COLO668 (cell line): Measurements from ENCODE around the gene ANXA10.
A peak's percentile ranks its signal among the peaks of the same experiment; 100 is the strongest.
"Not testable (repeated sequence)": the region's sequence is repeated elsewhere in the genome, so short reads cannot be mapped to it uniquely, and the experiment has no call there.

Experiments used
- DNase-seq: peaks from one replicate; lab custom pipeline; 2025; ENCODE audit not compliant: unreplicated experiment; lab: John Stamatoyannopoulos, UW

Gene ANXA10, protein sequence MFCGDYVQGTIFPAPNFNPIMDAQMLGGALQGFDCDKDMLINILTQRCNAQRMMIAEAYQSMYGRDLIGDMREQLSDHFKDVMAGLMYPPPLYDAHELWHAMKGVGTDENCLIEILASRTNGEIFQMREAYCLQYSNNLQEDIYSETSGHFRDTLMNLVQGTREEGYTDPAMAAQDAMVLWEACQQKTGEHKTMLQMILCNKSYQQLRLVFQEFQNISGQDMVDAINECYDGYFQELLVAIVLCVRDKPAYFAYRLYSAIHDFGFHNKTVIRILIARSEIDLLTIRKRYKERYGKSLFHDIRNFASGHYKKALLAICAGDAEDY

DNA sequence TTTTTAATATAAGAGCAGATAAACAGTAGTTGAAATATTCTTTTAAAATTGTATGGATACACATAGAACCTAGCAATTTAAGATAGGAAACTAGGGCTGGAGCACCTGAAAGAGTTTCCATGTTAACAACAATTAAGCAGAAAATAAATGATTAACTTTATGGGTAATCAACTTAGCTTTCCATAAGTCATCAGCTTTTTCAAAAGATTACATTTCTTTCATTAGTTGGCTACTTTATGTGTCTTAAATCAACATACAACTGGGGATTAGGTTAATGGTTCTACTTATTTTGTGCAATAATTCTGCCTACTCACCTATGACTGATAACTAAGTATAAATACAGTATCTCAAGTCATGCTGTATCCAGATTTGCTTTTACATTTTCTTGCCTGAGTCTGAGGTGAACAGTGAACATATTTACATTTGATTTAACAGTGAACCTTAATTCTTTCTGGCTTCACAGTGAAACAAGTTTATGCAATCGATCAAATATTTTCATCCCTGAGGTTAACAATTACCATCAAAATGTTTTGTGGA, at the start of gene ANXA10:
ANXA10 (plus strand) TSS at position 362 of the 537 bp plus-strand sequence; CDS start at position 526, 164 bp downstream.
- no peak for DNase-seq

DNA sequence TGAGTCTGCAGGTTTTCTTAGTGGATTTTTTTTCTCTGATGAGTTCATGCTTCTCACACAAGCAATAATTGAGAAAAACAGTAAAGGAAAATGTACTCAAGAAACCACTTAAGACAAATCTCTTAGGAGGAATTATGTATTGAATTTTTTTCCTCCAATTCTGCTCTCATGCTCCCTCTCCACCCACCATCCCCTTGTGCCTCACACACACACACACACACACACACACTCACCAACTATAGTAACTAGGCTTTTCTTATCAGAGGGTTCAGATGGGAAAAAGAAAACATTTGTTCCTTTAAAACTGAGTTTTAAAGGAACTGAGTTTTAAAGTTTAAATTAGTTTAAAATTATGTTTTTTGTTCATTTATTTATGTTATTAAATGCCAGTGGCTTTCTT, 47.0 kb upstream of the ANXA10 start:
- DNase-seq, result no peak

DNA sequence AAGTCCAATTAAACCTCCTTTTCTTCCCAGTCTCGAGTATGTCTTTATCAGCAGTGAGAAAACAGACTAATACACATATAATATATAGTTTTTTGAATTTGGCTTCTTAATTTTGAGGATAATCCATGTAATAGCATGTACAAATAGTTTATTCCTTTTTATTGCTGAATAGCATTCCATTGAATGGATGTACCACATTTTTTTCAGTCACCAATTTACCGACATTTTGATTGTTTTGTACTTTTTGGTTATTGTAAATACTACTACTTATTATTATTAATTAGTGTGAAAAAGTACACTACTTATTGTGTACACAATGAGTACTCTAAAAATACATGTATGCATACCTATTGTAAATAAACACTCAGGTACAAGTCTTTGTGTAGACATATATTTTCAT, 42.3 kb upstream of the ANXA10 start:
- DNase-seq, result no peak

DNA sequence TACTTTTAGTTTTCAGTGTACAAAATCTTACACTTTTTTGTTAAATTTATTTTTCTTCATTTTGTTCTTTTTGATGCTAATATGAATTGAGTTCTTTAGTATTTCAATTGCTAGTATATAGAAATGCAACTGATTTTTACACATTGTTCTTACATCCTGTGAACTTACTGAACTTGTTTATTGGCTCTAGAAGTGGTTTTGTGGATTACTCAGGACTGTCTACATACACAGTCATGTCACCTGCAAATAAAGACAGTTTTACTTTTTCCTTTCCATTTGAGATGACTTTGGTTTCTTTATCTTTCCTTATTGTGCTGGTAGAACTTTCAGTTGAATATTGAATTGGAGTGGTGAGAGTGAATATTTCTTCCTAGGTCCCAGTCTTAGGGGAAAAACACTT, 40.8 kb upstream of the ANXA10 start:
- DNase-seq, result no peak

DNA sequence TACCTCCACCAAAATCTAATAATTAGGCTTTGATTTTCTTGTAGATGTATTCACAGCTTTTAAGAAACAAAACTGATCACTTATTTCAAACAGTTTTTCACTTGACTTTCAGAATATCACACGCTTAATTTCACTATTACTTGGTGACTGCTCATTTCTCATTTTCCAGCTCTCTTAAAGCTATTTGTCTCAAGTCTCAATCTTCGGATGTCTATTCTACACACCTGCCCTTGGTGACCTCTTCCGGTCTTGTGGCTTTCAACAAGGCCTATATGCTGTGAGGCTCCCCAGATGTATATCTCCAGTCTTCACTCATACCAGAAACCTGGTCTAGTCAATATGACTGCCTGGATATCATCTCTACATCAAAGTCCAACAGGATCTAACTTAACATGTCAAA, 34.9 kb upstream of the ANXA10 start:
- DNase-seq, result no peak

DNA sequence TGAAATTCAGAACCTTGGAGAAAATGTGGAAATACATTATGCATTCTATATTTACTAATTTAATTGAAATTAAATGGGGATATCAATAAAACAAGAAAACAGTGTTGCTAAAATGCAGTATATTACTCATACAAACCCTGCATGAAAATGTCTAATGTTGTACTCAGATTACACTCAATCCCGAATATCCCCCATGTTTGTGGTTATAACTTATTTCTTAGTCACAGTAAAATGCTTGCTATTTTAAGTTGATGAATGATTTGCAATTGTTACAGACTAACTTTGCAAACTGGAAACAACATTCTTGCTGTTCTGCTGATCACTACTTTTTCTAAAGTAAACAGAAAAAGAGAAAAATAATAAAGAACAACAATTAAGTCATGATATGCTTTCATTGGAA, 33.1 kb upstream of the ANXA10 start:
- no peak for DNase-seq

DNA sequence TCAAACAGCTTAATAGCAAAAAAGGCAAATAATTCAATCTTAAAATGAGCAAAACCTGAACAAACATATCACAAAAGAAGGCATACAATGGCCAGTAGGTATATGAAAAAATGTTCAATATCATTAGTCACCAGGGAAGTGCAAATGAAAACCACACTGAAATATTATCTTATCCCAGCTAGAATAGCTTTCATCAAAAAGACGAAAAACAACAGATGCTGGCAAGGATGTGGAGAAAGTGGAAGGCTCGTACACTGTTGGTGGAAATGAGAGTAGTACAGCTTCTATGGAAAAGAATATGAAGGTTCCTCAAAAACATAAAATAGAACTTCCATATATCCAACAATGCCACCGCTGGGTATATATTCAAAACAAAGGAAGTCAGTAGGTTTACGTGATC, 29.3 kb upstream of the ANXA10 start:
- DNase-seq, result no peak

DNA sequence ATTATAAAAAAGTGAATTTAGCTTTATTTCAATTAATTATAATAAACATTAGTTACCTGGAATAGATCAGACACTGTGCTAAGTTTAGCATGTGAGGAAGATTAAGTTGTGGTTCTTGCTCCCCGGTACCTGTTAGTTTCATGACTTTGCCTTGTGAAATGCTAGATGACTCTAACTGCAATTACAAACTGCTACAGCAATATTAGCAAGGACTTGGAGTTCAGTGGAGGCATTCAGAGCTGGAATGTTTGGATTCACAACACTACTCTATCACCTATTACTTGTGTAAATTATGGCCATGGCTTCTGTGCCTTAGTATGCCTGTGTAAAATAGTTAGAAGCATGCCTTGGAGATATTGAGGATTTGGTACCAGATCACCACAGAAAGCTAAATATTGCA, 21.4 kb upstream of the ANXA10 start:
- no peak for DNase-seq

DNA sequence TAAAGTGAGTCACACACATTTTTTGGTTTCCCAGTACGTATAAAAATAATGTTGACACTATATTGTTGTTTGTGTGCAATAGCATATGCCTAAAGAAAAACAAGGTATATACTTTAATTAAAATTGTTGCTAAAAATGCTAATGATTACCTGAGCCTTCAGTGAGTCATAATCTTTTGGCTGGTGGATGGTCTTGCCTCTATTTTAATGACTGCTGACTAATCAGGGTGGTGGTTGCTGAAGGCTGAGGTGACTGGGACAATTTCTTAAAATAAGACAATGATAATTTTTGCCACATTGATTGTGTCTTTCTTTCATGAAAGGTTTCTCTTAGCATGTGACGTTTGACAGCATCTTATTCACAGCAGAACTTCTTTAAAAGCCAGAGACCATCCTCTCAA, 21.0 kb upstream of the ANXA10 start:
- no peak for DNase-seq

DNA sequence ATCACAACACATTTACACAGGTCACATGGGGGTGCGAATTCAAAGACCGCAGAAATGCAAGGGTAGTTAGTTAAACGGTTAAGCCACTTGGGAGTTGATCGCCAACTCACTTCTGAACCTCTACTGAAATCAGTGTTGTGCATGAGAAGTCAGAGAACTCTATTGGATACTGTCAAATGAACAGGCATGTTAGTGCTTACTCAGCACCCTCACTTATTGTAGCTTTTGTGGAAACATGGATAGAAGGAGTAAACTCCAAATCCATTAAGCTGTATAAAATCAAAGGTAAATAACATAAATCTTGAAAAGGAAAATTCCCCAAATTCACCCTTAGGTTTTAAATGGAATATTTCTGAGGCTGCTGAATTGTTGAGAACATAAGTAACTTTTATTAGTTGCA, 17.5 kb upstream of the ANXA10 start:
- no peak for DNase-seq

DNA sequence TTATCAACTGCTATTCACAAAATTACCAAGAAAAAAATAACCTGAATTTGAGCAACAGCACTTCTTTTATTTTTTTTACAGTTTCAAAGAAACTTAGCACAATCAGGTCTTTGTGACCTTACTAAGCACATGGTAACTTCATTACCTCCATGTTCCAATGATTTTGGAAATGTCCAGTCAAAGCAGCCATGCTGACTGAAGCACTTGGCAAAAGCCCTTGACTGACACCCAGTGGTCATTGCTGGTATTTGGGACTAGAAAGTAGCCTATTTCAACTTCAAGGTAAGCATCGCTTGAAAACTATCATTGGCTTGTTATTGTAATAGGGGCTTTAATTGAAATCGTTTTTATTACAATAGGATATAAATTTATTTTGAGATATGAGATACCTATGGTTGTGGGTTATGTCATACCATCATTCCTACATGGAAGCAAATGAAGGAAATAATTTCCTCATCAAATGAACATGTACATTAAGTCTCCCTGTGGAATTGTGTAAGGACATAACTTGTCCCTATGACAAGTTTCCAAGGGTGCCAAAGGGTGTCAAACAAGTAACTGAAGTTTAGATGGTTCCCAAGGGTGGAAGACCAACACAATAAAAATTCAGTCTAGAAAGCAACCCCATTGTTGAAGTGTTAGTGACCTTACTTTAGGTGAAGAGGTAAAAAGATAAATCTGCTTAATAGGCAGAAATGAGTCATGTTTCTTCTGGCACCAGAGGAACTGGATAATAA, 15.2 kb upstream of the ANXA10 start:
- peak; percentile 48 for DNase-seq

DNA sequence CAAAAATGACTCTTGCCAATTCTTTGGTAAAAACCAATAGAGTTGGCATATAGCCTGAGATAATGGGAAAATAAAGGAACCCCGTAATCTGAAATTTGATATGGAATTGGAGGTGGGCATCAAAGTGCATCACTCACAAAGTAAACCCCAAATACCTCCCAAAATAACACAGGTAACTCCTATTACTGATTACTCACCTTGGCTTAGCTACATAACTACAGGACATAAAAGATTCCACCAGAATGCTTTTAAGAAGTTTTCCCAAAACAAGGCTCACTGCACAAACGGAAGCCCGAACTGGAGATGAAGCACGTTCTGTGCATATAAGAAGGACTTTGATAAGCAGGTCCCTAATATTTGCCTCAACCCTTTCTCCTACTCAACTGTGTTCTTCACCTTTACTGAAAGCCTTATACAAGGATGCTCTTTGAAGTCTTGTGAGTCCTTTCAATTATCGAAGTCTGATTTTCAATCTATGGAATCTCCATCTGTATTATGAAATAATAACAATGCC, 14.6 kb upstream of the ANXA10 start:
- DNase-seq, result no peak

DNA sequence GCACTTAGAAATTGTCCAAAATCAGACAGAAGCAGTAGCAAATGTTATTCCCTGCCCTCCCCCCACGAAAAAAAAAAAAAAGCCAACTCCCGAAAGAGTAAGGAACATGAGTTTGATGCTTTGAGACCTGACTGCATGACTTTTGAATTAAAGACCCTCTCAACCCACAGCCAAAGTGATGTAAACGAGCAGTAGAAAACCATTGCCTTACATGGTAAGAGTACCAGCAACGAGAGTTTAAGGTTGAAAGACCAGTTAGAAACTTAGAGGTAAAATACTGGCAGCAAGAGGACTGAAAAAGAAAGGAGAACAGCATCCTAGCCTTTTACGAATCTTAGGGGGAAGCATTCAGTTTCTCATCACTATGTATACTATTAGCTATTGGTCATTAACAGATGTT, 10.0 kb upstream of the ANXA10 start:
- no peak for DNase-seq

DNA sequence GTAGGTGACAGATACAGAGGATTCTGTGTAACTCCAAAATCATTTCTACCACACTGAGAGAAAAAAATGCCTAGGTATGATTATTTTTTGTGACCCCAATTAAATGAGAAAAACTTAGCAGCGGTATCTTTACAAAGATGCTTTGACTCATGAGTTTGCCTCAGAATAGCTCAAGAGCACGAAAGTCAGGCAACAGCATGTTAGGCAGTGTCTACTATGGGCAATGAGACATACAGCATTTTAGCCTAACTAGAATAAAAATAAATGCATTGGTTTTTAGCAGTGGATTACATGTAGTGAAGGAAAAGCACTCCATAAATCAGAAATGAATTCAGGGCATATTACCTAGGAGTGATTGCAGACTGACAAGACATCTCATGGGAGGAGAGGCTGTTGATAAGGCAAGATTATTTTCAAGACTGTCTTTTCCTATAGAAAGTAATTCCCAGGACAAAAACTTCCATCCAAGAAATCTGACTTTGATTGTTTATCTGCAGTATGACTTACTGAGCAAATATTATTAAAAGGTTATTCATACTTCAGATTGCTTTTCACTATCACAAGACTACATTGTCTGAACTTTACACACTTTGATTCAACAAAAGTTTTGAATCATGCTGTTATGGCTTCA, 3.6 kb downstream of the ANXA10 start:
- no peak for DNase-seq

DNA sequence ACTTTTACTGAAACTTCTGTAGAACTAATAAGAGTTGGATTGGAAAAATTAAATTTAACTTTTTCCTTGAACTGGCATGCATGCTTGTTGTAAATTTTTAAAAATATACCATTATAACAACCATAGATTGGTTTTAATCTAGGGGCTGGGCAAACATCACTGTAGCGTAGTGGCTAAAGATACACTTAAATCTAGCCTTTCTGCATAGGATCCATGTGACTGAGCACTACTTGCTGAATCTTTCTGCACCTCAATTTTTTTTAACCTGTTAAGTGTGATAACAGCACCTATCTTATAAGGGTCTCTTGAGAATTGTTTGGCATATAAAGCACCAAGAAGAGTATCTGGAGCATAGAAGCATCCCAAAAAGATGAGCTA, 4.1 kb downstream of the ANXA10 start:
- DNase-seq, result no peak

DNA sequence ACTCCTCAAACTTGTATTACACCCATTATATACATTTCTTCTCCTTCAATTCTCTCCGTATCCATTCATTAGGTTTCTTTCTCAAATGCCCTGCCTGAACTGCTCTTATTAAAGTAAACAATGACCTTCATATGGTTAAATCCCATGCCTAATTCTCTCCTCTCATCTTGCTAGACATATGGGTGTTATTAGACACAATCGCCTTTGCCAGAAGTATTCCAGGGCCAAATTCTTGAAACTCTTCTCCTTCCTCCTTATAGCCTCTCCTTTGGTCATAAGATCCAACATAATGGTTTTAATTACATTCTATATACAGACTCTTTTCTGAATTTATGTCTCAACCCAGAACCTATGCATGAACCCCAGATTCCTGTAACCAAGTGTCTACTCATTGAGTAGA, 4.8 kb downstream of the ANXA10 start:
- no peak for DNase-seq

DNA sequence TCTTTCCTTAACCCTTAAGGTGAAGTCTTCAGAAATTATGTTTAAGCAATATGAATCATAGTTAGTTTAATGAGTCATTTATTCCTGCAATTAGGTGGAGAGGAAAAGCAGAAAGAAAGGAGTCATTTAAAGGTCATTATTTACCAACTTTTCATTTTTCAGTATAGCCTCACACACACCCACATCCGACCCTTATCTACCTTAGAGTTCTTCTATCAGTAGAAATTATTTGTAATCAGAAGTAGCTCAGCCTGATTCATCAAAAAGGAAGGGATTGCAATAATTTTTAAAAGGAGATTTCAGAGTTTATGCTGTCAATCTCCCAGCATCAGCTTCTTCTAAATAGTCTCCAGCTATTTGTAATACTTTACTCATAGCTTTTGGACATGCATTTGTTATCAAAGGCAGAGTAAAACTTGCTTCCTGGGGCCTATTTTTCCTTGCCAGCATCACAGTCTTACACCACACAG, 5.9 kb downstream of the ANXA10 start:
- DNase-seq, result no peak

DNA sequence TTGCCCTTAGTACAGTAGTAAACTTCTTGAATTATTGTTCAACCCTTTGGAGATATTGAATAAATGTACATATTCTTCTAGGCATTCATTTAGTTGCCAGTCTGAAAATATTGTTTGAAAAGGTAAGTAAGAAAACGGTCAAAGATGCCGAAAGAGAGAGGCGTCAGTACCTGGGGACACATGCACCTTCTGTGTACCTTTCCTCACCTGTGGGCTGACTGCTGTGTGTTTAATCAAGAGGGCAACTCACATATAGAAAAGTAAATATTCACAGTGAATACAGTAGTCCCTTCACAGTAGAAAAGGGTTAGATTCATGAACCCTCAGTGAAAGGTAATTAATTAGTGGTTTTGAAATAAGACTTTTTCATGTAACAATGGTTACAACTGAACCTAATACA, 6.9 kb downstream of the ANXA10 start:
- no peak for DNase-seq

DNA sequence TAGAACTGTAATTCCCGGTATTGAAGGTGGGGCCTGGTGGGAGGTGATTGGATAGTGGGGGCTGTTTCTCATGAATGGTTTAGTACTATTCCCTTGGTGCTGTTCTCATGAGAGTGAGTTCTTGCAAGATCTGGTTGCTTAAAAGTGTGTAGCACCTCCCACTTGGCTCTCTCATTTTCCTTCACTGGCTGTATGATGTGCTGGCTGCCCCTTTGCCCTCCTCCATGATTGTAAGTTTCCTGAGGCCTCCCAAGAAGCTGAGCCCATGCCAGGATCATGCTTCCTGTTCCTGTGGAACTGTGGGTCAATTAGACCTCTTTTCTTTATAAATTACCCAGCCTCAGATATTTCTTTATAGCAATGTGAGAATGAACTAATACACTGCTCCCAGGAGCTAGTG, 8.7 kb downstream of the ANXA10 start:
- DNase-seq, result no peak

DNA sequence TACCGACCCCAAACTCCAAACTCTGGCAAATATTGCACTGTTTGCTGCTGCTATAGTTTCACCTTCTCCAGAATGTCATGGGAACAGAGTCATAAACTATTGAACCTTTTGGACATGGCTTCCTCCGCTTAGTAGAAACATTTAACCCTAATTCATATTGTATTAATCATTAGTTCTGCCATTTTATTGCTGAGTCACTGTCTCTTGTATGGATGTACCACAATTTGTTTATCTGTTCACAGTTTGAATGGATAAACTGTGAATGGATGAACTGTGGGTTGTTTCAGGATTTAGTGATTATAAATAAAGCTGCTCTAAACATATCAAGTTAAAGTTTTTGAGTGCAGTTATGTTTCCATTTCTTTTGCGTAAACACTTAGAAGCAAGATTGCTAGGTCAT, 10.1 kb downstream of the ANXA10 start:
- DNase-seq, result no peak

DNA sequence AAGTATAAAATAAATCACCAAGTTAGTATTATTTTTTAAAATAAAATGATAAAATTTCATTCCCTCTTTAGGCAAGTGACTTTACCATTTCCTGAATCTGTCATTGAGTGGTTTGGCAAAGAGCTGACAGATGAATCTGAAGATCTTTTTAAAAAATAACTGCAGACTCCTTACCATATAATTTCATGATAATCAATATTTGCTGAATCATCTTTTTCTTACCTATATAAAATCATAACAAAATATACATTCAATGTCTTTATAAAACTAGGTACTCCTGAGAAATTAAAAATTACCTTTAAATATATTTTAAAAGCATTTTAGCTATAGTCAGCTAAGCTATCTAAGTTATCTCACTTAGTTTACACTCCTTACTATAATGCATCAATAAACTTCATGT, 17.2 kb downstream of the ANXA10 start:
- DNase-seq, result no peak

DNA sequence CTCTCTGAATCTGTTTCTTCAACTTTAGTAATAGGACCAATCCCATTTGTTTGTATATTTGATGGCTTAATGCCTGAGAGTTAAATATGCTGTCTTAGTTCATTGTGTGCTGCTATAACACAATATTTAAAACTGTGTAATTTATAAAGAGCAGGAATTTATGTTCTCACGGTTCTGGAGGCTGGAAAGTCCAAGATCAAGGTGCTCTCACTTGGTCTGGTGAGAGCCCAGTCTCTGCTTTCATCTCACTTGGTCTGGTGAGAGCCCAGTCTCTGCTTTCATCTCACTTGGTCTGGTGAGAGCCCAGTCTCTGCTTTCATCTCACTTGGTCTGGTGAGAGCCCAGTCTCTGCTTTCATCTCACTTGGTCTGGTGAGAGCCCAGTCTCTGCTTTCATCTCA, 20.7 kb downstream of the ANXA10 start:
- not testable (repeated sequence) for DNase-seq
